Neural progenitor cell (in vitro differentiated cells): ENCODE measurements around the gene COP1. TPM values are rescaled to one million over a fixed set of nuclear protein-coding genes. Genes with fewer than 3 reads are reported as not detected.

Source experiments
- DNase-seq: peaks from one replicate; pipeline ENCODE4 v3.0.0-alpha.2; 2016; ENCODE audit warnings: low spot score
- H2AFZ ChIP-seq: fragments of 200-600 bp; sonication (generic); replicated peaks from 2 replicates; pipeline ENCODE4 v1.6.1; 2016; ENCODE audit warnings: antibody characterized with exemption
- H3F3A ChIP-seq: fragments of 200-600 bp; sonication (generic); 2 replicates; pipeline ENCODE4 v1.6.1; 2016; ENCODE audit warnings: antibody characterized with exemption, low read depth
- H3K27ac ChIP-seq: fragments of 200-600 bp; sonication (generic); 2 replicates; pipeline ENCODE4 v1.5.1; 2016; ENCODE audit warnings: mild to moderate bottlenecking
- H3K27me3 ChIP-seq: fragments of 200-600 bp; sonication (generic); 2 replicates; pipeline ENCODE4 v1.6.1; 2016; ENCODE audit warnings: mild to moderate bottlenecking, moderate library complexity
- H3K36me3 ChIP-seq: fragments of 200-600 bp; sonication (generic); 2 replicates; pipeline ENCODE4 v1.5.1; 2016
- H3K4me1 ChIP-seq: fragments of 200-600 bp; sonication (generic); 2 replicates; pipeline ENCODE4 v1.6.1; 2016; ENCODE audit warnings: mixed run types
- H3K4me2 ChIP-seq: fragments of 200-600 bp; sonication (generic); 2 replicates; pipeline ENCODE4 v1.6.1; 2016
- H3K4me3 ChIP-seq: fragments of 200-600 bp; sonication (generic); 2 replicates; pipeline ENCODE4 v1.5.1; 2016
- H3K79me2 ChIP-seq: fragments of 200-600 bp; sonication (generic); 2 replicates; pipeline ENCODE4 v1.6.1; 2016; ENCODE audit warnings: low read depth
- H3K9ac ChIP-seq: fragments of 200-600 bp; sonication (generic); 2 replicates; pipeline ENCODE4 v1.6.1; 2016
- H3K9me3 ChIP-seq: fragments of 200-600 bp; sonication (generic); 2 replicates; pipeline ENCODE4 v1.5.1; 2016; ENCODE audit warnings: low read depth
- H4K20me1 ChIP-seq: fragments of 200-600 bp; sonication (generic); 2 replicates; pipeline ENCODE4 v1.6.1; 2016; ENCODE audit warnings: low read depth
- H3K27ac Mint-ChIP-seq: 3 replicates; pipeline ENCODE4 v1.8.0; 2021; ENCODE audit warnings: mixed read lengths
- H3K27me3 Mint-ChIP-seq: 2 replicates; pipeline ENCODE4 v1.8.0; 2022; ENCODE audit warnings: low read depth, mild to moderate bottlenecking, inconsistent platforms, moderate library complexity, mixed read lengths; ENCODE audit not compliant: insufficient read depth
- H3K36me3 Mint-ChIP-seq: 3 replicates; pipeline ENCODE4 v1.8.0; 2021; ENCODE audit warnings: mixed read lengths
- H3K4me1 Mint-ChIP-seq: 3 replicates; pipeline ENCODE4 v1.8.0; 2021; ENCODE audit warnings: mixed read lengths
- H3K4me3 Mint-ChIP-seq: 3 replicates; pipeline ENCODE4 v1.8.0; 2021; ENCODE audit warnings: mild to moderate bottlenecking, moderate library complexity, mixed read lengths
- H3K9me3 Mint-ChIP-seq: 3 replicates; pipeline ENCODE4 v1.8.0; 2020; ENCODE audit warnings: mixed read lengths
- EZH2 ChIP-seq: fragments of 200-600 bp; sonication (generic); IDR thresholded peaks from 2 replicates; pipeline ENCODE4 v1.6.1; 2017; ENCODE audit warnings: antibody characterized with exemption, mild to moderate bottlenecking, moderate library complexity
- EZH2phosphoT487 ChIP-seq: fragments of 200-600 bp; sonication (generic); IDR thresholded peaks from 2 replicates; pipeline ENCODE4 v1.6.1; 2017; ENCODE audit warnings: antibody characterized with exemption
- total RNA-seq: library from RNA; depleted of rRNA; stranded (reverse); fragments of >200 nt; gene quantifications from 2 replicates; pipeline ENCODE4 v1.2.3, GENCODE V29; 2015; ENCODE audit warnings: low replicate concordance
- TF ChIP-seq, protein P1 (sequence below): fragments of 200-600 bp; sonication (generic); IDR thresholded peaks from 2 replicates; pipeline ENCODE4 v1.5.1; 2017; ENCODE audit warnings: antibody characterized with exemption, mild to moderate bottlenecking

The COP1 gene
- total RNA-seq, 1 donor from 2014 or later = 98.5 TPM

DNA sequence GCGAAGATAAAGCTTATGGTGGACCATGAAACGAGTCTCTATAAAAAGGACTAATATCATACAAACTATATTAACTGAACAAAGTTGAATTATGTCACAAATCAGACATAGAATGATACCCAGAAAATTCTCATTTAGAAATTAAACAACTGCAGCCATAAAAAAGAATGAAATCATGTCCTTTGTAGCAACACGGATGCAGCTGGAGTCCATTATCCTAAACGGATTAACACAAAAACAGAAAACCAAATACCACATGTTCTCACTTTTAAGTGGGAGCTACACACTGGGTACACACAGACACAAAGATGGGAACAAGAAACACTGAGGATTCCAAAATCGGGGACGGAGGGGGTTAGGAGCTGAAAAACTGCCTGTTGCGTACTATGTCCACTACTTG is 11.5 kb downstream of the COP1 start:
- H3K9me3 ChIP-seq = no peaks in the 10 kb centered on the region
- TF ChIP-seq, protein P1, sequence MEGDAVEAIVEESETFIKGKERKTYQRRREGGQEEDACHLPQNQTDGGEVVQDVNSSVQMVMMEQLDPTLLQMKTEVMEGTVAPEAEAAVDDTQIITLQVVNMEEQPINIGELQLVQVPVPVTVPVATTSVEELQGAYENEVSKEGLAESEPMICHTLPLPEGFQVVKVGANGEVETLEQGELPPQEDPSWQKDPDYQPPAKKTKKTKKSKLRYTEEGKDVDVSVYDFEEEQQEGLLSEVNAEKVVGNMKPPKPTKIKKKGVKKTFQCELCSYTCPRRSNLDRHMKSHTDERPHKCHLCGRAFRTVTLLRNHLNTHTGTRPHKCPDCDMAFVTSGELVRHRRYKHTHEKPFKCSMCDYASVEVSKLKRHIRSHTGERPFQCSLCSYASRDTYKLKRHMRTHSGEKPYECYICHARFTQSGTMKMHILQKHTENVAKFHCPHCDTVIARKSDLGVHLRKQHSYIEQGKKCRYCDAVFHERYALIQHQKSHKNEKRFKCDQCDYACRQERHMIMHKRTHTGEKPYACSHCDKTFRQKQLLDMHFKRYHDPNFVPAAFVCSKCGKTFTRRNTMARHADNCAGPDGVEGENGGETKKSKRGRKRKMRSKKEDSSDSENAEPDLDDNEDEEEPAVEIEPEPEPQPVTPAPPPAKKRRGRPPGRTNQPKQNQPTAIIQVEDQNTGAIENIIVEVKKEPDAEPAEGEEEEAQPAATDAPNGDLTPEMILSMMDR = no peak
- TF ChIP-seq EZH2phosphoT487 (no peak), EZH2 (no peak)
- peaks cover 100% of the 10 kb centered on the region for H3K79me2 ChIP-seq
- Mint-ChIP-seq H3K27me3 (no peaks in the 10 kb centered on the region), H3K4me3 (no peak overlapping the region), H3K9me3 (peaks cover 51% of the 10 kb centered on the region), H3K27ac (no peak overlapping the region), H3K36me3 (peaks cover 31% of the 10 kb centered on the region), H3K4me1 (no peaks in the 10 kb centered on the region)
- no peaks in the 10 kb centered on the region for H3K36me3 ChIP-seq
- DNase-seq = no peak
- peaks cover 59% of the 10 kb centered on the region for H4K20me1 ChIP-seq
- H3K9ac ChIP-seq = no peak overlapping the region
- no peak overlapping the region for H3K27ac ChIP-seq
- H3F3A ChIP-seq = no peaks in the 10 kb centered on the region
- H3K4me1 ChIP-seq = no peaks in the 10 kb centered on the region
- H3K27me3 ChIP-seq = no peaks in the 10 kb centered on the region
- H3K4me3 ChIP-seq = no peak overlapping the region
- H3K4me2 ChIP-seq = no peak overlapping the region
- H2AFZ ChIP-seq = no peak overlapping the region

DNA sequence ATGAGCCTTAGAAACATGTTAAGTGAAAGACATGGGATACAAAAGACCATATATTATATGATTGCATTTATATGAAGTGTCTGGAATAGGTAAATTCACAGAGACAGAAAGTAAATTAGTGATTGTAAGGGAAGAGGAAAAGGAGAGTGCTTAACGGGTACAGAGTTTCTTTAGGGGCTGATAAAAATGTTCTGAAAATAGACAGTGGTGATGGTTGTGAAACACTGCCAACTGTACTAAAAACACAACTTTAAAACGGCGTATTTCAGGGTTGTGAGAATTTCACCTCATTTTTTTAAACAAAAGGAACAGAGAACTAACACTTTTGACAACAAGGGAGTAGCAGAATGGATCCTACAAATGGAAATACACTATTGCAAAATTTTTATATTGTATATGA is 13.4 kb downstream of the COP1 start:
- Mint-ChIP-seq H3K9me3 (peaks cover 45% of the 10 kb centered on the region), H3K4me3 (no peak overlapping the region), H3K27me3 (no peaks in the 10 kb centered on the region), H3K4me1 (peaks cover under 1% of the 10 kb centered on the region), H3K27ac (no peak overlapping the region), H3K36me3 (peaks cover 31% of the 10 kb centered on the region)
- Histone ChIP-seq H3K79me2 (peaks cover 100% of the 10 kb centered on the region), H3K27me3 (no peaks in the 10 kb centered on the region), H4K20me1 (peaks cover 65% of the 10 kb centered on the region), H3K9me3 (no peaks in the 10 kb centered on the region), H3K27ac (no peak overlapping the region), H2AFZ (no peak overlapping the region), H3K36me3 (peaks cover 5% of the 10 kb centered on the region), H3K9ac (no peak overlapping the region), H3F3A (peaks cover 3% of the 10 kb centered on the region), H3K4me3 (no peak overlapping the region), H3K4me2 (no peak overlapping the region), H3K4me1 (peaks cover 15% of the 10 kb centered on the region)
- TF ChIP-seq, protein P1 = no peak
- TF ChIP-seq EZH2 = no peak
- TF ChIP-seq EZH2phosphoT487 = no peak
- DNase-seq = no peak

DNA sequence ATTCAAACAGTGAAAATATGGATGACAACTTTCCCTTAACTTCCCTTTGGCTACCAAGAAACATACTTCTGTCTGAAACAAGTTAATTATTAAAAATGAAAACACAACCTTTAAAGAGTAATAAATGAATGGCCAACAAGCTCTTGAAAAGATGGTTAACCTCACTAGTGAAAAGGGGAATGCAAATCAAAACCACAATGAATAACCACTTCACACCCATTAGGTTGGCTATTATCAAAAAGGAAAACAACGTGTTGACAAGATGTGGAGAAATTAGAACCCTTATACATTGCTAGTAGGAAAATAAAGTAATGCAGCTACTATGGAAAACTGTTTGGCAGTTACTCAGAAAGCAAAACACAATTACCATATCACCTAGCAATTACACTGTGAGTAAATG is 14.1 kb downstream of the COP1 start:
- H3K9me3 ChIP-seq = no peaks in the 10 kb centered on the region
- H3K4me3 ChIP-seq = no peak overlapping the region
- Mint-ChIP-seq H3K27me3 (no peaks in the 10 kb centered on the region), H3K36me3 (peaks cover 29% of the 10 kb centered on the region), H3K27ac (no peak overlapping the region), H3K9me3 (peaks cover 43% of the 10 kb centered on the region), H3K4me3 (no peak overlapping the region), H3K4me1 (peaks cover 2% of the 10 kb centered on the region)
- H3F3A ChIP-seq = peaks cover 9% of the 10 kb centered on the region
- H3K27ac ChIP-seq = no peak overlapping the region
- no peaks in the 10 kb centered on the region for H3K27me3 ChIP-seq
- no peak overlapping the region for H3K4me2 ChIP-seq
- peaks cover 72% of the 10 kb centered on the region for H4K20me1 ChIP-seq
- no peak overlapping the region for H3K9ac ChIP-seq
- peaks cover 5% of the 10 kb centered on the region for H3K36me3 ChIP-seq
- H3K4me1 ChIP-seq = peaks cover 21% of the 10 kb centered on the region
- no peak for DNase-seq
- H2AFZ ChIP-seq = no peak overlapping the region
- TF ChIP-seq, protein P1 = no peak
- TF ChIP-seq EZH2 (no peak), EZH2phosphoT487 (no peak)
- H3K79me2 ChIP-seq = peaks cover 100% of the 10 kb centered on the region
